GM12878 (cell line): ENCODE results near the gene PHACTR3. TPM values are rescaled to one million over a fixed set of nuclear protein-coding genes. Genes with fewer than 3 reads are reported as not detected.

Experiments
- ATAC-seq: fragments of 200-7000 bp; cut with Tn5 transposase; 3 replicates; pipeline ENCODE4 v1.9.1; 2020; ENCODE audit warnings: mild to moderate bottlenecking, moderate library complexity
- BruUV-seq: library from RNA; stranded (reverse); fragments of 400-500 nt; replicated peaks from 2 replicates; lab custom pipeline; 2021; lab: Mats Ljungman, UMichigan
- CTCF ChIA-PET: fragments of 300-600 bp; sonication (Branson Sonifier 250); formaldehyde crosslinking; extraction: SDS; loops from one replicate; lab custom pipeline; 2021; ENCODE audit warnings: inconsistent platforms; lab: Yijun Ruan, JAX
- POLR2A ChIA-PET: fragments of 350-600 bp; formaldehyde crosslinking; extraction: SDS; loops from one replicate; lab custom pipeline; 2021; ENCODE audit warnings: inconsistent platforms; lab: Charles Lee
- RAD21 ChIA-PET: fragments of 300-600 bp; sonication (Branson Sonifier 250); formaldehyde crosslinking; loops from one replicate; lab custom pipeline; 2023; ENCODE audit warnings: antibody characterized with exemption; ENCODE audit not compliant: unreplicated experiment; lab: Charles Lee
- SMC1A ChIA-PET: fragments of 300-600 bp; sonication (Branson Sonifier 250); formaldehyde crosslinking; loops from one replicate; lab custom pipeline; 2023; ENCODE audit not compliant: unreplicated experiment, uncharacterized antibody; lab: Charles Lee
- DNase-seq: peaks from one replicate; pipeline ENCODE4 v3.0.0-alpha.2; 2011; ENCODE audit warnings: low read depth, low spot score
- FAIRE-seq: peaks from 3 replicates; lab custom pipeline; 2011; peaks lifted over from hg19 to GRCh38; lab: Jason Lieb, UNC
- H2AFZ ChIP-seq: 2 replicates; pipeline ENCODE4 v1.6.0; 2011; ENCODE audit warnings: low read depth, low read length, control low read depth; ENCODE audit not compliant: control insufficient read depth
- H3K27ac ChIP-seq: 2 replicates; pipeline ENCODE4 v1.5.1; 2011; ENCODE audit warnings: control low read depth; ENCODE audit not compliant: control insufficient read depth, insufficient read depth
- H3K27me3 ChIP-seq, 2 experiments: replicated peaks in 1 of 2; 2 replicates each; pipeline versions ENCODE4 v1.6.0 to v1.6.1; 2011; ENCODE audit warnings: low read length in 1 of 2; ENCODE audit not compliant: control insufficient read depth in 2 of 2, insufficient read depth in 2 of 2
- H3K36me3 ChIP-seq, 2 experiments: 2 replicates each; pipeline ENCODE4 v1.5.1; 2011; ENCODE audit warnings: low read length in 1 of 2; ENCODE audit not compliant: control insufficient read depth in 2 of 2, insufficient read depth in 2 of 2
- H3K4me1 ChIP-seq: 2 replicates; pipeline ENCODE4 v1.6.1; 2011; ENCODE audit warnings: mild to moderate bottlenecking, low read length, moderate library complexity, mixed read lengths; ENCODE audit not compliant: control insufficient read depth, insufficient read depth
- H3K4me2 ChIP-seq: 2 replicates; pipeline ENCODE4 v1.6.0; 2011; ENCODE audit warnings: control low read depth; ENCODE audit not compliant: control insufficient read depth, insufficient read depth
- H3K4me3 ChIP-seq: fragments of 200-600 bp; sonication (generic); 2 replicates; pipeline ENCODE4 v1.5.1; 2016
- H3K79me2 ChIP-seq: 2 replicates; pipeline ENCODE4 v1.6.0; 2011; ENCODE audit warnings: low read length; ENCODE audit not compliant: control insufficient read depth, insufficient read depth
- H3K9ac ChIP-seq: 2 replicates; pipeline ENCODE4 v1.8.0; 2011; ENCODE audit warnings: low read length, control low read depth, mixed read lengths; ENCODE audit not compliant: control insufficient read depth, insufficient read depth
- H3K9me3 ChIP-seq: replicated peaks from 3 replicates; pipeline ENCODE4 v1.5.1; 2011; ENCODE audit warnings: mild to moderate bottlenecking, low read length; ENCODE audit not compliant: control insufficient read depth, insufficient read depth
- H4K20me1 ChIP-seq: 2 replicates; pipeline ENCODE4 v1.6.0; 2011; ENCODE audit not compliant: control insufficient read depth, insufficient read depth
- BHLHE40 ChIP-seq, 2 experiments: fragments of 450-650 bp in 1 of 2; IDR thresholded peaks; 2 replicates each; pipeline ENCODE4 v1.6.1; 2011 to 2017; ENCODE audit warnings: low read depth in 2 of 2, borderline replicate concordance in 1 of 2, improper control_type of control experiment in 1 of 2, low read length in 1 of 2, mild to moderate bottlenecking in 1 of 2
- CBX3 ChIP-seq: fragments of 200-600 bp; sonication (generic); IDR thresholded peaks from 2 replicates; pipeline ENCODE4 v1.6.1; 2016; ENCODE audit warnings: low read depth, borderline replicate concordance
- ZNF207 ChIP-seq: fragments of 450-650 bp; IDR thresholded peaks from 2 replicates; pipeline ENCODE4 v1.6.1; 2014; ENCODE audit warnings: antibody characterized with exemption, mild to moderate bottlenecking, borderline replicate concordance
- WGBS: methylation state at CpG from one replicate; pipeline ENCODE4 v1.1.6; 2016; ENCODE audit warnings: low lambda C conversion rate; ENCODE audit not compliant: insufficient replicate concordance, insufficient coverage; ENCODE audit errors: missing lambda C conversion rate; 5-methylcytosine and 5-hydroxymethylcytosine counted together
- in situ Hi-C: fragments of 300-500 bp; cut with MboI; formaldehyde crosslinking; loops from 9 replicates; pipeline ENCODE4 v1.14.3; 2018; ENCODE audit warnings: mixed read lengths
- intact Hi-C: fragments of 100-400 bp; cut with micrococcal nuclease; formaldehyde crosslinking; loops from one replicate; pipeline ENCODE4 v1.14.2; 2022; ENCODE audit not compliant: unreplicated experiment
- polyA plus RNA-seq, 11 experiments: library from polyadenylated mRNA; depleted of rRNA in 4 of 11; unstranded in 6 of 11; stranded (reverse) in 5 of 11; fragments of >200 nt; fragmentation: Nextera tagmentation in 4 of 11; fragmentation: Illumina TruSeq in 1 of 11; extraction: Ambion mirVana in 4 of 11; extraction: Trizol in 1 of 11; gene quantifications; 1 replicate in 1 of 11; 2 replicates in 10 of 11; pipeline versions ENCODE4 v1.2.1 to v1.2.3, GENCODE V29; 2011 to 2016; ENCODE audit warnings: inconsistent platforms in 2 of 11, missing spikeins in 2 of 11, low read depth in 1 of 11
- total RNA-seq, 4 experiments: library from RNA; depleted of rRNA in 3 of 4; stranded (reverse); fragments of >200 nt in 3 of 4; fragmentation: Illumina TruSeq in 1 of 4; extraction: Trizol in 1 of 4; gene quantifications; 2 replicates each; pipeline versions ENCODE4 v1.2.1 to v1.2.3, GENCODE V29; 2013 to 2021

The PHACTR3 gene
- total and polyA plus RNA-seq, 10 of the 15 experiments (the other 5 are each of a cell fraction or from before 2014, with no cell fraction given): 0.17 to 2.7 (median 0.27) TPM; not detected in 1

GRCh38 chr20:59785669-59785959 is 181.3 kb downstream of the PHACTR3 start:
- WGBS: 26% methylated on average over 5 of the region's 6 CpGs
- intact Hi-C loops: no loop called here
- H3K4me2 ChIP-seq: no peak overlapping the region
- TF ChIP-seq BHLHE40 (IDR thresholded peaks at IDR 0.05; ENCODE audit: borderline replicate concordance in 1 of 2, low read depth in 2 of 2, low read length in 1 of 2) (no peak), CBX3 (no peak)
- POLR2A ChIA-PET: no interaction called here
- H3K79me2 ChIP-seq: no peaks in the 10 kb centered on the region
- FAIRE-seq (no peak), ATAC-seq (no peak), DNase-seq (no peak)
- no peak overlapping the region for H3K27ac ChIP-seq
- no peaks in the 10 kb centered on the region for H3K9me3 ChIP-seq
- H3K9ac ChIP-seq: no peak overlapping the region
- no TSS peak for BruUV-seq
- H3K4me1 ChIP-seq: no peaks in the 10 kb centered on the region
- CTCF ChIA-PET: interaction anchor here (8.4 kb wide), 1 partner anchor 65 kb away, joined by 174 read pairs; no protein-coding TSS in a partner anchor
- no peaks in the 10 kb centered on the region for H4K20me1 ChIP-seq
- H2AFZ ChIP-seq: no peak overlapping the region
- no peaks in the 10 kb centered on the region for H3K27me3 ChIP-seq
- in situ Hi-C loops: loop anchor here (25.0 kb wide), 1 partner anchor 1552 kb away; no protein-coding TSS in a partner anchor
- RAD21 ChIA-PET: interaction anchor here (4.7 kb wide), 1 partner anchor 66 kb away, joined by 74 read pairs; no protein-coding TSS in a partner anchor
- SMC1A ChIA-PET: interaction anchor here (3.6 kb wide), 1 partner anchor 67 kb away, joined by 21 read pairs; no protein-coding TSS in a partner anchor
- H3K4me3 ChIP-seq: no peak overlapping the region
- no peaks in the 10 kb centered on the region for H3K36me3 ChIP-seq

DNA sequence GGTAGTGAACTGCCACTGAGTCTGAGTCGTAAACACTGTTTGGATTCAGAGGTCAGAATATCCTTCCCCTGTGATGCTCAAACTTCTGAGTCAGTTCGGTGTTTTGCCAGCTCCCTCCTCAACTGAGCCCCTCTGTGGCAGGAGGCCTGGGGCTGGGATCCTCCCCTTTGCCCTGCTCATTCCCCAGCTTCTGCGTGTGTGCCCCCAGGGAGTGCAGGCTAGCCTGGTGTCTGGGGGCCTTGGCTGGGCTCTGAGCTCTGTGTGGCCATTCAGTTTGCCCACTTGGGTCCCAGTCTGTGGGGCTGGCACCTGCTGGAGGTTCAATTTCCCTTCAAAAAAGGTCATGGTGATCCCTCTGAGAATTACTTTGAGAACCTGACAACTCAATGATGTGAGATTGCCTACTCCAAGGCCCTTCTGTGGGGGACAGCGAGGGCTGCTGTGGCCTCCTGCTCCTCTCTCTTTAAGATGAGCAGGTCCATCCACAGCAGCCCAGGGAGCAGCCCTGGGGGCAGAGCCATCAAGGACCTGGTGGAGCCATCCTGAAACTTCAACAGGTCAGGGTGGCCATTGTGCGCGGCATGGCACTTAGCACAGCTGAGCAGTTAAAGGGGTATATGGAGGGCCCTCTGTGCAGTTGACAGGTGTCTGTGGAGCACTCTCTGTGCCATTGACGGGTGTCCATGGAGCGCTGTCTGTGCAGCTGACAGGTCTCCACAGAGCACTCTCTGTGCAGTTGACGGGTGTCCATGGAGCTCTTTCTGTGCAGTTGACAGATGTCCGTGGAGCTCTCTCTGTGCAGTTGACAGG is 181.9 kb downstream of the PHACTR3 start:
- Histone ChIP-seq H4K20me1 (no peaks in the 10 kb centered on the region), H3K9ac (no peak overlapping the region), H2AFZ (no peak overlapping the region), H3K4me2 (no peak overlapping the region), H3K9me3 (no peaks in the 10 kb centered on the region), H3K4me3 (no peak overlapping the region), H3K27me3 (no peaks in the 10 kb centered on the region), H3K27ac (no peak overlapping the region), H3K79me2 (no peaks in the 10 kb centered on the region), H3K4me1 (no peaks in the 10 kb centered on the region), H3K36me3 (no peaks in the 10 kb centered on the region)
- in situ Hi-C loops: loop anchor here (25.0 kb wide), 1 partner anchor 1551 kb away; no protein-coding TSS in a partner anchor
- intact Hi-C loops: no loop called here
- SMC1A ChIA-PET: interaction anchor here (0.5 to 3.6 kb wide), 2 partner anchors 10 to 66 kb away, joined by 3 to 21 read pairs; no protein-coding TSS in a partner anchor
- no peak for DNase-seq
- RAD21 ChIA-PET: interaction anchor here (4.7 kb wide), 1 partner anchor 65 kb away, joined by 74 read pairs; no protein-coding TSS in a partner anchor
- no peak for FAIRE-seq
- CTCF ChIA-PET: interaction anchor here (8.4 kb wide), 1 partner anchor 64 kb away, joined by 174 read pairs; no protein-coding TSS in a partner anchor
- WGBS: 33% methylated on average over 10 of the region's 10 CpGs
- no TSS peak for BruUV-seq
- POLR2A ChIA-PET: no interaction called here
- TF ChIP-seq ZNF207: no peak
- ATAC-seq: no peak
